ENCODE measurements around the gene GPR152. TPM values are rescaled to one million over a fixed set of nuclear protein-coding genes. Genes with fewer than 3 reads are reported as not detected.
"Not testable (repeated sequence)": the region's sequence is repeated elsewhere in the genome, so short reads cannot be mapped to it uniquely, and the experiment has no call there.

GPR152 gene
- total and polyA plus RNA-seq, 4 experiments from 2014 or later = 0.35 to 1.7 TPM; not detected in 2

GRCh38 chr11:67486481-67487195, 34.1 kb upstream of the GPR152 start:
- Histone ChIP-seq H3K9me3 (ENCODE audit: control insufficient read depth in 1 of 2, low read length in 2 of 2) (no peaks in the 10 kb centered on the region), H3K4me3 (ENCODE audit: low read length in 2 of 2) (peak overlapping the region in 1 of 2 donors; percentile 45), H3K27me3 (ENCODE audit: insufficient read depth, low read length) (no peaks in the 10 kb centered on the region), H3K27ac (ENCODE audit: low read depth, low read length) (peak overlapping the region; percentile 66), H3K4me1 (ENCODE audit: insufficient read depth, low read length) (peaks cover 71% of the 10 kb centered on the region), H3K36me3 (ENCODE audit: insufficient read depth, low read length) (peaks cover 35% of the 10 kb centered on the region)
- ChIA-PET CTCF (ENCODE audit: partially characterized antibody) (interaction anchor here (1.3 to 1.5 kb wide), 3 partner anchors 18 to 85 kb away, joined by 4 read pairs; partner anchors contain the start of gene PPP1CA), POLR2A (ENCODE audit: partially characterized antibody) (interaction anchor here (0.6 to 16.2 kb wide), 15 partner anchors 8 to 247 kb away, joined by 3 to 279 read pairs (median 15); partner anchors contain the start of genes PITPNM1, POLD4, PPP1CA and PTPRCAP)
- Mint-ChIP-seq H3K4me1 (peaks cover 46 to 75% (median 61%) of the 10 kb centered on the region in 4 donors), H3K27ac (peak overlapping the region; percentile 86 to 99 (median 95)), H3K9me3 (no peaks in the 10 kb centered on the region), H3K36me3 (peaks cover 18 to 52% of the 10 kb centered on the region in 2 donors), H3K4me3 (peak overlapping the region; percentile 69 to 100 (median 96)), H3K27me3 (no peaks in the 10 kb centered on the region)
- intact Hi-C loops (cut with micrococcal nuclease) = no loop called here
- peak in 1 of 5 donors; percentile 60 for DNase-seq

- Histone ChIP-seq H3K36me3 (ENCODE audit: insufficient read depth, low read length) (peaks cover 29% of the 10 kb centered on the region), H3K4me1 (ENCODE audit: insufficient read depth, low read length) (peaks cover 71% of the 10 kb centered on the region)
- POLR2A ChIA-PET (ENCODE audit: partially characterized antibody) = interaction anchor here (0.6 to 16.2 kb wide), 15 partner anchors 10 to 208 kb away, joined by 3 to 279 read pairs (median 15); partner anchors contain the start of genes PITPNM1, POLD4, PPP1CA and PTPRCAP
Measured at GRCh38 chr11:67485873-67486361, 33.4 kb upstream of the GPR152 start.

DNA sequence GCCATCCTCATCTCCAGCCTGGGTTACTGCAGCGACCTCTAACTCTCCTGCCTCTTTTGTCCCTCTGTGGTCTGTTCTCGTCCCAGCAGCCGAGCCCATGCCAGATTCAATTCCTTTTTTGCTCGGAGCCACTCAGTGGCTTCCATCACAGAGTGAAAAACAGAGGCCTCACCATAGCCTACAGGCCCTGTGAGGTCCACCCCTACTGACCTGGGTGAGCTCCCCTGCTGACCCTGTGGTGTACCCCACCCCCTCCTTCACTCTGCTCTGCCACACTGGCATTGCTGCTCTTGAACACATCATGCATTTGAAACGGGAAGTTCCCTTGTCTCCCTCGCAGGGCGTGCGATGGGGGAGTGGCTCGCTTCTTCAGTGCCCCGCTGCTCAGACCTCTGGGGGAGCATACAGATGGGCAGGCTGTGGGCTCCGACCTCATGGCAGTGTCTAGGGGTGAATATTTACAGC, 32.4 kb upstream of the GPR152 start:
- H3K27me3 ChIP-seq (ENCODE audit: insufficient read depth, low read length) = no peaks in the 10 kb centered on the region
- peaks cover 71% of the 10 kb centered on the region for H3K4me1 ChIP-seq (ENCODE audit: insufficient read depth, low read length)
- peaks cover 19% of the 10 kb centered on the region for H3K36me3 ChIP-seq (ENCODE audit: insufficient read depth, low read length)
- intact Hi-C loops (cut with micrococcal nuclease) = loop anchor here (1.0 kb wide), 3 partner anchors 21 to 94 kb away; partner anchors contain the start of genes PTPRCAP and RAD9A
- Mint-ChIP-seq H3K4me3 (peak overlapping the region; percentile 95 to 100 (median 98)), H3K9me3 (no peaks in the 10 kb centered on the region), H3K27me3 (no peaks in the 10 kb centered on the region), H3K27ac (peak overlapping the region; percentile 94 to 100 (median 99)), H3K36me3 (peaks cover 13 to 38% of the 10 kb centered on the region in 2 donors), H3K4me1 (peaks cover 46 to 73% (median 59%) of the 10 kb centered on the region in 4 donors)
- ChIA-PET CTCF (ENCODE audit: partially characterized antibody) (interaction anchor here (0.7 to 2.1 kb wide), 5 partner anchors 15 to 128 kb away, joined by 3 to 9 read pairs (median 3); partner anchors contain the start of gene PPP1CA), POLR2A (ENCODE audit: partially characterized antibody) (interaction anchor here (0.7 to 16.2 kb wide), 21 partner anchors 8 to 213 kb away, joined by 3 to 279 read pairs (median 15); partner anchors contain the start of genes CORO1B, PITPNM1, POLD4 and PPP1CA)
- peak overlapping the region; percentile 32 to 78 for H3K4me3 ChIP-seq (ENCODE audit: low read length in 2 of 2)
- no peaks in the 10 kb centered on the region for H3K9me3 ChIP-seq (ENCODE audit: control insufficient read depth in 1 of 2, low read length in 2 of 2)
- peak overlapping the region; percentile 91 for H3K27ac ChIP-seq (ENCODE audit: low read depth, low read length)
- DNase-seq = peak; percentile 44 to 86 (median 50)

More at GRCh38 chr11:67485873-67486361, 33.4 kb upstream of the GPR152 start:
- Histone ChIP-seq H3K4me3 (ENCODE audit: low read length in 2 of 2) (peak overlapping the region in 1 of 2 donors; percentile 45), H3K27ac (ENCODE audit: low read depth, low read length) (peak overlapping the region; percentile 66)
- peak overlapping the region; percentile 86 to 99 (median 95) for H3K27ac Mint-ChIP-seq
- peak overlapping the region; percentile 69 to 100 (median 96) for H3K4me3 Mint-ChIP-seq
- H3K36me3 Mint-ChIP-seq = peaks cover 18 to 46% of the 10 kb centered on the region in 2 donors
- H3K27me3 Mint-ChIP-seq; intact Hi-C loops (cut with micrococcal nuclease); H3K27me3 ChIP-seq (ENCODE audit: insufficient read depth, low read length); H3K9me3 ChIP-seq (ENCODE audit: control insufficient read depth in 1 of 2, low read length in 2 of 2); H3K9me3 Mint-ChIP-seq: not testable (repeated sequence)
- CTCF ChIA-PET (ENCODE audit: partially characterized antibody) = interaction anchor here (1.1 to 2.1 kb wide), 5 partner anchors 17 to 129 kb away, joined by 3 to 9 read pairs (median 4); partner anchors contain the start of gene PPP1CA
- peak; percentile 36 to 63 (median 46) for DNase-seq
- peaks cover 46 to 74% (median 61%) of the 10 kb centered on the region in 4 donors for H3K4me1 Mint-ChIP-seq

DNA sequence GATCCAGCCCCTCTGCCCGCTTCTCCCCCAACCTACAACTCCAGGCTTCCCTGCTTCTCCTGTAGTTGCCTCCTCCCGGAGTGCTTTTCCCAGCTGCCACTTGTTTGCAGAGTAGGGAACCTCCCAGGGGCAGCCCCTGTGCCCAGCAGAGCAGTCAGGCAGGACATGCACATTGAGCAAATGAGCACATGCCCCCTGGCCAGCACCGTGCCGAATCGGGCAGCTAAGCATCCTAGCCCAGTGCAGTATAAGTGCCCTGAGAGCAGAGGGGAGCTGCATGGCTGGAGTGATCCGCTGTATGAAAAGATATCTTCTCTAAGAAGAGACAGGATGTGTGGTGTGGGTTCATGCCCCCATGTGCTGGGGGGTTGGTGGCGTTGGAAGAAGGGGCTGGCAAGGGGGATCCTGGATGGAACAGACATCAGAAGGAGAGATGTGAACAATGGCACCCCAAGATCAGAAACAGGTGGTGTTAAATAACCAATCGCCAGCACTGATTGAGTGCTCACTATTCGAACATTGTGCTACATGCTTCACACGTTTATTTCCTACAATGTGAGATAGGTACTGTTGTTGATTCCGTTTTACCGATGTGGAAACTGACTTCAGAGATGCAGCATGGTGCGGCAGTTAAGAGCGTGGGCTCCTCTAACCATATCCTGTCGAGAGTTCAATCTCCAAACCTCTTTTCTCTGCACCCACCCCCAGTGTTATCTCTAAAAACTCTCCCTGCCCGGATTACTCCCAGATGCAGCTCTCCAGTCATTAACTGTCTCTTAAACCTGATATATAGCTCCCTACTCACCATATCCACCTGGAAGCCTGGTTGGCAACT, 31.5 kb upstream of the GPR152 start:
- peaks cover 66% of the 10 kb centered on the region for H3K4me1 ChIP-seq (ENCODE audit: insufficient read depth, low read length)
- CTCF ChIA-PET (ENCODE audit: partially characterized antibody) = interaction anchor here (0.6 to 2.1 kb wide), 7 partner anchors 15 to 316 kb away, joined by 3 to 9 read pairs (median 3); partner anchors contain the start of genes PPP1CA and TMEM134

DNA sequence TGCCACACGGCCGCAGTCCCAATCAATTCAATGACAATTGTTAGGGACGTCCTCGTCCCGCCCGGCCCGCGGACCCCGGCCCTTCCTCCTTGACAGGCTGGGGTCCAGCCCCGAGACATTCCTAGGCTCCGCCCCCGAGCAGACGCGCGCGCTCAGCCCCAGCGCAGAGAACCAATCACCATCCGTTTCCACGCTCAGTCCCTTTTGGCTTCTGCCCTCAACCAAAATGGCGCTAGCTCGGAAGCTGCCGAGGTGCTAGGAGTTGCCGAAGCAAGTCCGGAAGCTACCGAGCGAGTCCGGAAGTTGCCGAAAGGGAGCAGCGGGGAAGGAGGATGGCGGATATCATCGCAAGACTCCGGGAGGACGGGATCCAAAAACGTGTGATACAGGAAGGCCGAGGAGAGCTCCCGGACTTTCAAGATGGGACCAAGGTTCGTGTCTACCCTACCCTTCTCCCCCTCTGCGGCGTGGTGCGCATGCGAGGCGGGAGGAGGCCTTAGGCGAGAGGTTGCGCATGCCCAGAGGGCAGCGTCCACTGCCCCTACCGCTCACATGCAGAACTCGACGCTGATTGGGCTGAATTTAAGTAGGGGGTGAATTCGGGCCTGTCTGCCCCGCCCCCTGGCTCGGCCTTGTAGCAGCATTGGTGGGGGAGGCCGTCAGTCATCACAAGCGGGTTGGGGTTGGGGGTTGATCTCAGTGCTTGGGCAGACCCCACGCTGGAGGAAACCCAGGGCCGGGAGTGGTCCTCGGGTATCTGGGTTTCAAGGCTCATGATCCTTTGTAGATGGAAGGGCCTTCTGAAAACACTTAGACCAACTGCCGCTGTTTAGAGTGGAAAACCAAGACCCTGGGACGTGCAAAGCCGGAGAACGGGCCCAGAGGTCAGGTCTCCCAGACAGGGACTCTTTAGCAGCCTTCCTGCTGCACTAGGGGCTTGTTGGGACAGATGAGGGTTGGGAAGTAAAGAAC, 30.6 kb upstream of the GPR152 start, which contains the start of gene AIP:
AIP (plus strand) TSS at position 200 of the 972 bp plus-strand sequence; CDS start at position 333, 133 bp downstream.
- peak within 1 kb of the TSS; percentile 95 to 100 (median 98) for H3K4me3 Mint-ChIP-seq
- DNase-seq = peak; percentile 97 to 98 (median 98)
- Histone ChIP-seq H3K9me3 (ENCODE audit: control insufficient read depth in 1 of 2, low read length in 2 of 2) (no peaks in the 10 kb centered on the region), H3K27ac (ENCODE audit: low read depth, low read length) (peak within 1 kb of the TSS; percentile 91), H3K4me1 (ENCODE audit: insufficient read depth, low read length) (peaks cover 57% of the 10 kb centered on the region), H3K27me3 (ENCODE audit: insufficient read depth, low read length) (no peaks in the 10 kb centered on the region), H3K4me3 (ENCODE audit: low read length in 2 of 2) (peak within 1 kb of the TSS; percentile 64 to 78), H3K36me3 (ENCODE audit: insufficient read depth, low read length) (peaks cover 6% of the 10 kb centered on the region)
- no peaks in the 10 kb centered on the region for H3K9me3 Mint-ChIP-seq
- peaks cover 8 to 25% of the 10 kb centered on the region in 2 donors for H3K36me3 Mint-ChIP-seq
- peaks cover 41 to 59% (median 50%) of the 10 kb centered on the region in 4 donors for H3K4me1 Mint-ChIP-seq
- H3K27ac Mint-ChIP-seq = peak within 1 kb of the TSS; percentile 94 to 100 (median 99)
- POLR2A ChIA-PET (ENCODE audit: partially characterized antibody) = interaction anchor here (0.8 to 16.2 kb wide), 23 partner anchors 9 to 364 kb away, joined by 3 to 279 read pairs (median 10); partner anchors contain the start of genes CDK2AP2, CORO1B, KDM2A and PITPNM1
- no peaks in the 10 kb centered on the region for H3K27me3 Mint-ChIP-seq
- CTCF ChIA-PET (ENCODE audit: partially characterized antibody) = interaction anchor here (0.6 to 1.7 kb wide), 13 partner anchors 9 to 91 kb away, joined by 3 to 9 read pairs (median 4); partner anchors contain the start of genes PPP1CA, PTPRCAP, RAD9A and TMEM134
- intact Hi-C loops (cut with micrococcal nuclease) = loop anchor here (1.0 to 2.0 kb wide), 4 partner anchors 14 to 130 kb away; partner anchors contain the start of genes POLD4 and TMEM134

More for the DNA sequence above, 31.5 kb upstream of the GPR152 start:
- H3K27ac Mint-ChIP-seq = peak overlapping the region; percentile 94 to 100 (median 99)
- intact Hi-C loops (cut with micrococcal nuclease) = loop anchor here (1.0 to 2.0 kb wide), 6 partner anchors 20 to 131 kb away; partner anchors contain the start of genes POLD4, PTPRCAP and RAD9A
- DNase-seq = peak; percentile 73 to 86 (median 79)
- no peaks in the 10 kb centered on the region for H3K27me3 Mint-ChIP-seq
- peaks cover 42 to 68% (median 54%) of the 10 kb centered on the region in 4 donors for H3K4me1 Mint-ChIP-seq
- Histone ChIP-seq H3K27me3 (ENCODE audit: insufficient read depth, low read length) (no peaks in the 10 kb centered on the region), H3K9me3 (ENCODE audit: control insufficient read depth in 1 of 2, low read length in 2 of 2) (no peaks in the 10 kb centered on the region), H3K36me3 (ENCODE audit: insufficient read depth, low read length) (peaks cover 11% of the 10 kb centered on the region), H3K27ac (ENCODE audit: low read depth, low read length) (peak overlapping the region; percentile 91), H3K4me3 (ENCODE audit: low read length in 2 of 2) (peak overlapping the region; percentile 64 to 78)
- POLR2A ChIA-PET (ENCODE audit: partially characterized antibody) = interaction anchor here (0.5 to 16.2 kb wide), 29 partner anchors 8 to 1366 kb away, joined by 3 to 279 read pairs (median 7); partner anchors contain the start of genes CORO1B, PITPNM1, POLD4 and PPP1CA
- peak overlapping the region; percentile 95 to 100 (median 98) for H3K4me3 Mint-ChIP-seq
- H3K9me3 Mint-ChIP-seq = no peaks in the 10 kb centered on the region
- H3K36me3 Mint-ChIP-seq = peaks cover 9 to 33% of the 10 kb centered on the region in 2 donors

Measured in CD4-positive, alpha-beta memory T cell (primary cell).